Measurements from ENCODE around the gene TAF1.

TAF1 gene

DNA sequence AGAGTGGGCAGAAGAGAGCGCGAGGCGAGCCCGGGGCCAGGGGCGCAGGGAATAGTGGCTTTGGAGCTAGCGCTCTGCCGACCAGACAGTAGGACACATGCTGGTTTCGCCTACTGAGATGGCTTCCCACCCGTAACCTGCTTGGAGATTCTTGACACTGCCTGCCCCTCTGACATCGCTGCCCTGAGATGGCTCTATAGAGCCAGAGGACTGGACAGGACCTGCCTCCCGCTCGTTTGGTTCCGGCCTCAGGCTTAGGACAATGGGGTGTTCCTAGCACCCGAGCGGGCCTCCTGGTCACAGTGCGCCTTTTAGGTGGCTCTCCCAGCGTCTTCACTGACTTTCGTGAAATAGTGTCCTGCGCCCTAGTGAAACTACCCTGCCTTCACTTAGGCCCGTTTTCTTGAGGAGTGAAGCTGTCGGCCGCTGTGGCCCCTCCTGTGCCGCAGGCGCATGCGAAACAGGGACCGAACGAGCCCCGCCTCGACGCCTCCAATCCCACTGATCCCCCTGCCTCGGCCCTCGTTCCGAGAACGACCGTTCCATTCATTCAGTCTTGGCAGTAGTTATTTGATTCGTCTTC is 608 bp downstream of the TAF1 start:
- Histone ChIP-seq H3K14ac (ENCODE audit: low read length) (no peak overlapping the region), H3K27me3 (ENCODE audit: control insufficient read depth in 3 of 3, insufficient read depth in 3 of 3, low read depth in 1 of 3, low read length in 3 of 3) (no peaks in the 10 kb centered on the region), H2BK12ac (ENCODE audit: low read length) (no peak overlapping the region), H4K8ac (ENCODE audit: low read depth, low read length) (no peak overlapping the region), H3K36me3 (replicated peaks in 1 of 2; ENCODE audit: control insufficient read depth in 2 of 2, insufficient read depth in 2 of 2, low read length in 2 of 2) (peaks cover 0 to 33% of the 10 kb centered on the region in 2 donors), H4K91ac (ENCODE audit: low read depth, low read length, poor library complexity) (no peak overlapping the region), H2BK5ac (ENCODE audit: low read length) (no peak overlapping the region), H2AFZ (ENCODE audit: low read length) (peak overlapping the region; percentile 60), H2AK5ac (ENCODE audit: low read depth, low read length) (peak overlapping the region; percentile 20), H3K9ac (ENCODE audit: low read depth, low read length, poor library complexity) (peak overlapping the region; percentile 97), H3K4me1 (ENCODE audit: control insufficient read depth in 2 of 2, insufficient read depth in 1 of 2, low read depth in 1 of 2, low read length in 2 of 2) (peaks cover 0 to 2% of the 10 kb centered on the region in 2 donors), H3K18ac (ENCODE audit: low read length) (peak overlapping the region; percentile 57), H3K4ac (ENCODE audit: low read length) (no peak overlapping the region), H2BK15ac (ENCODE audit: low read length) (no peak overlapping the region), H2BK120ac (ENCODE audit: low read depth, low read length) (no peak overlapping the region), H3K23ac (ENCODE audit: low read depth, low read length, poor library complexity) (peak overlapping the region; percentile 65), H3K9me3 (replicated peaks in 1 of 2; ENCODE audit: control insufficient read depth in 2 of 2, insufficient read depth in 1 of 2, low read depth in 1 of 2, low read length in 2 of 2) (no peaks in the 10 kb centered on the region), H3K27ac (replicated peaks; ENCODE audit: low read length) (peak overlapping the region; percentile 75), H3K79me1 (ENCODE audit: low read depth, low read length) (peaks cover 4% of the 10 kb centered on the region), H3K4me2 (ENCODE audit: insufficient read depth, low read length, poor library complexity, severe bottlenecking) (peak overlapping the region; percentile 42), H3K4me3 (ENCODE audit: low read length in 2 of 2) (peak overlapping the region; percentile 85 to 99)
- no CpG with 5 or more reads among the region's 36 CpGs for WGBS, 2 donors (ENCODE audit: extremely low coverage in 2 of 2, insufficient read length in 2 of 2, insufficient replicate concordance in 1 of 2)
- DNase-seq (ENCODE audit: low spot score) = no peak

DNA sequence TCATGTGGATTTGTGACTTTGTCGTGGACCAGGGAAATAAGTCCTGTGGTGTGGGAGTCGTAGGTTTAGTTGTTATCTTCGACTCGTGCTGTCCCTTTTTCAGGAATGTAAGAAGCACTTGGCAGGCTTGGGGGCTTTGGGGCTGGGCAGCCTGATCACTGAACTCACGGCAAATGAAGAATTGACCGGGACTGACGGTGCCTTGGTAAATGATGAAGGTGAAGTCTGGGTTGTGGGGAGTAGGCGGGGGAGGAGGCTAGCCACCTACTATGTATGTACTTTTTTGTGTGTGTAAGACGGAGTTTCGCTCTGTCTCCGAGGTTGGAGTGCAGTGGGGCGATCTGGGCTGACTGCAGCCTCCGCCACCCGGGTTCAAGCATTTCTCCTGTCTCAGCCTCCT is 1.2 kb downstream of the TAF1 start:
- H3K23ac ChIP-seq (ENCODE audit: low read depth, low read length, poor library complexity) = no peak overlapping the region
- H3K27me3 ChIP-seq (ENCODE audit: control insufficient read depth in 3 of 3, insufficient read depth in 3 of 3, low read depth in 1 of 3, low read length in 3 of 3) = no peaks in the 10 kb centered on the region
- H3K4me3 ChIP-seq (ENCODE audit: low read length in 2 of 2) = peak overlapping the region; percentile 85 to 99
- WGBS, 2 donors (ENCODE audit: extremely low coverage in 2 of 2, insufficient read length in 2 of 2, insufficient replicate concordance in 1 of 2) = no CpG with 5 or more reads among the region's 14 CpGs
- no peak overlapping the region for H3K18ac ChIP-seq (ENCODE audit: low read length)
- H4K91ac ChIP-seq (ENCODE audit: low read depth, low read length, poor library complexity) = no peak overlapping the region
- no peak overlapping the region for H2AFZ ChIP-seq (ENCODE audit: low read length)
- no peaks in the 10 kb centered on the region for H3K9me3 ChIP-seq (replicated peaks in 1 of 2; ENCODE audit: control insufficient read depth in 2 of 2, insufficient read depth in 1 of 2, low read depth in 1 of 2, low read length in 2 of 2)
- no peak overlapping the region for H3K14ac ChIP-seq (ENCODE audit: low read length)
- H2BK120ac ChIP-seq (ENCODE audit: low read depth, low read length) = no peak overlapping the region
- H2BK5ac ChIP-seq (ENCODE audit: low read length) = no peak overlapping the region
- H3K4me1 ChIP-seq (ENCODE audit: control insufficient read depth in 2 of 2, insufficient read depth in 1 of 2, low read depth in 1 of 2, low read length in 2 of 2) = peaks cover 0 to 2% of the 10 kb centered on the region in 2 donors
- H3K27ac ChIP-seq (replicated peaks; ENCODE audit: low read length) = no peak overlapping the region
- no peak overlapping the region for H3K4ac ChIP-seq (ENCODE audit: low read length)
- H2BK12ac ChIP-seq (ENCODE audit: low read length) = no peak overlapping the region
- peak overlapping the region; percentile 42 for H3K4me2 ChIP-seq (ENCODE audit: insufficient read depth, low read length, poor library complexity, severe bottlenecking)
- H3K9ac ChIP-seq (ENCODE audit: low read depth, low read length, poor library complexity) = no peak overlapping the region
- peaks cover 4% of the 10 kb centered on the region for H3K79me1 ChIP-seq (ENCODE audit: low read depth, low read length)
- no peak overlapping the region for H2BK15ac ChIP-seq (ENCODE audit: low read length)
- peaks cover 0 to 39% of the 10 kb centered on the region in 2 donors for H3K36me3 ChIP-seq (replicated peaks in 1 of 2; ENCODE audit: control insufficient read depth in 2 of 2, insufficient read depth in 2 of 2, low read length in 2 of 2)
- no peak overlapping the region for H4K8ac ChIP-seq (ENCODE audit: low read depth, low read length)
- H2AK5ac ChIP-seq (ENCODE audit: low read depth, low read length) = no peak overlapping the region
- DNase-seq (ENCODE audit: low spot score) = no peak

DNA sequence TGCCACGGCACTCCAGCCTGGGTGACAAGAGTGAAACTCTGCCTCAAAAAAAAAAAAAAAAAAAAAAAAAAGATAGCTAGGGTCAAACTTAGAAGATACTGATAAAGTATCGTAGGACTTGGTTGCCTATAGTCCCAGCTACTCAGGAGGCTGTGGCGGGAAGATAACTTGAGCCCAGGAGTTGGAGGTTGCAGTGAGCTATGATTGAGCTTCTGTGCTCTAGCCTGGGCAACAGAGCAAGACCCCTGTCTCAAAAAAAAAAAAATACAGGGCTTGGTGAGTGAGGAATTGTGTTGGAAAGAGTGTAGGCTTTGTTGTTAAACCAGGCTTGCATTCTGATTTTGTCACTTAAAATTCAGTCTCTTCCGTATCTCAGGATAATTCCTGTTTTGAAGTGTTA is 6.2 kb downstream of the TAF1 start:
- Histone ChIP-seq H2BK12ac (ENCODE audit: low read length) (no peak overlapping the region), H2AK5ac (ENCODE audit: low read depth, low read length) (no peak overlapping the region), H3K27me3 (ENCODE audit: control insufficient read depth in 3 of 3, insufficient read depth in 3 of 3, low read depth in 1 of 3, low read length in 3 of 3) (no peaks in the 10 kb centered on the region), H3K9me3 (replicated peaks in 1 of 2; ENCODE audit: control insufficient read depth in 2 of 2, insufficient read depth in 1 of 2, low read depth in 1 of 2, low read length in 2 of 2) (no peaks in the 10 kb centered on the region), H2BK5ac (ENCODE audit: low read length) (no peak overlapping the region), H2AFZ (ENCODE audit: low read length) (no peak overlapping the region), H3K14ac (ENCODE audit: low read length) (no peak overlapping the region), H3K4ac (ENCODE audit: low read length) (no peak overlapping the region), H3K4me1 (ENCODE audit: control insufficient read depth in 2 of 2, insufficient read depth in 1 of 2, low read depth in 1 of 2, low read length in 2 of 2) (peaks cover 0 to 2% of the 10 kb centered on the region in 2 donors), H3K9ac (ENCODE audit: low read depth, low read length, poor library complexity) (no peak overlapping the region), H4K91ac (ENCODE audit: low read depth, low read length, poor library complexity) (no peak overlapping the region), H3K36me3 (replicated peaks in 1 of 2; ENCODE audit: control insufficient read depth in 2 of 2, insufficient read depth in 2 of 2, low read length in 2 of 2) (peaks cover 6 to 85% of the 10 kb centered on the region in 2 donors), H3K27ac (replicated peaks; ENCODE audit: low read length) (no peak overlapping the region), H3K79me1 (ENCODE audit: low read depth, low read length) (peaks cover 4% of the 10 kb centered on the region), H3K18ac (ENCODE audit: low read length) (no peak overlapping the region), H3K4me2 (ENCODE audit: insufficient read depth, low read length, poor library complexity, severe bottlenecking) (no peak overlapping the region), H3K23ac (ENCODE audit: low read depth, low read length, poor library complexity) (no peak overlapping the region), H2BK120ac (ENCODE audit: low read depth, low read length) (no peak overlapping the region), H2BK15ac (ENCODE audit: low read length) (no peak overlapping the region), H4K8ac (ENCODE audit: low read depth, low read length) (no peak overlapping the region), H3K4me3 (ENCODE audit: low read length in 2 of 2) (no peak overlapping the region)
- DNase-seq (ENCODE audit: low spot score) = no peak
- WGBS, 2 donors (ENCODE audit: extremely low coverage in 2 of 2, insufficient read length in 2 of 2, insufficient replicate concordance in 1 of 2) = no CpG with 5 or more reads among the region's 4 CpGs

DNA sequence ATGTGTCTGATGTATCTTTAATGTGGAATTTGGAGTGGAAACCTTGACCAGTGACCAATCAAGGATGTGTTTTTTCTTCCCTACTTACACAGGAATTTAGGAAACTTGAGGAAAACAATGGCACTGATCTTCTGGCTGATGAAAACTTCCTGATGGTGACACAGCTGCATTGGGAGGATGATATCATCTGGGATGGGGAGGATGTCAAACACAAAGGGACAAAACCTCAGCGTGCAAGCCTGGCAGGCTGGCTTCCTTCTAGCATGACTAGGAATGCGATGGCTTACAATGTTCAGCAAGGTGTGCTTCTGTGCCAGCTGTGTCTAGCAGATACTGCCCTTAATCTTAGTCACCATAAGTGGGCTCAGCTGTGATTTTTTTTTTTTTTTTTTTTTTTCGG is 12.6 kb downstream of the TAF1 start:
- Histone ChIP-seq H2BK5ac (ENCODE audit: low read length) (no peak overlapping the region), H3K27ac (replicated peaks; ENCODE audit: low read length) (no peak overlapping the region), H3K9ac (ENCODE audit: low read depth, low read length, poor library complexity) (no peak overlapping the region), H4K91ac (ENCODE audit: low read depth, low read length, poor library complexity) (no peak overlapping the region), H3K4me2 (ENCODE audit: insufficient read depth, low read length, poor library complexity, severe bottlenecking) (no peak overlapping the region), H3K36me3 (replicated peaks in 1 of 2; ENCODE audit: control insufficient read depth in 2 of 2, insufficient read depth in 2 of 2, low read length in 2 of 2) (peaks cover 11 to 96% of the 10 kb centered on the region in 2 donors), H4K8ac (ENCODE audit: low read depth, low read length) (no peak overlapping the region), H3K4ac (ENCODE audit: low read length) (no peak overlapping the region), H3K79me1 (ENCODE audit: low read depth, low read length) (no peaks in the 10 kb centered on the region), H3K27me3 (ENCODE audit: control insufficient read depth in 3 of 3, insufficient read depth in 3 of 3, low read depth in 1 of 3, low read length in 3 of 3) (no peaks in the 10 kb centered on the region), H3K4me1 (ENCODE audit: control insufficient read depth in 2 of 2, insufficient read depth in 1 of 2, low read depth in 1 of 2, low read length in 2 of 2) (no peaks in the 10 kb centered on the region), H2BK12ac (ENCODE audit: low read length) (no peak overlapping the region), H2BK120ac (ENCODE audit: low read depth, low read length) (no peak overlapping the region), H2AK5ac (ENCODE audit: low read depth, low read length) (no peak overlapping the region), H3K23ac (ENCODE audit: low read depth, low read length, poor library complexity) (no peak overlapping the region), H3K18ac (ENCODE audit: low read length) (no peak overlapping the region), H2AFZ (ENCODE audit: low read length) (no peak overlapping the region), H3K9me3 (replicated peaks in 1 of 2; ENCODE audit: control insufficient read depth in 2 of 2, insufficient read depth in 1 of 2, low read depth in 1 of 2, low read length in 2 of 2) (no peaks in the 10 kb centered on the region), H3K4me3 (ENCODE audit: low read length in 2 of 2) (no peak overlapping the region), H3K14ac (ENCODE audit: low read length) (no peak overlapping the region), H2BK15ac (ENCODE audit: low read length) (no peak overlapping the region)
- no CpG with 5 or more reads among the region's 3 CpGs for WGBS, 2 donors (ENCODE audit: extremely low coverage in 2 of 2, insufficient read length in 2 of 2, insufficient replicate concordance in 1 of 2)
- no peak for DNase-seq (ENCODE audit: low spot score)
